H1 (cell line): ENCODE results near the gene SLC26A6.

Experiments used
- CBX8 ChIP-seq: fragments of 300-800, 300-1000 bp; sonication (generic); IDR thresholded peaks from 2 replicates; pipeline ENCODE4 v1.7.1; 2016; ENCODE audit warnings: low read depth, low read length, borderline replicate concordance
- CREB1 ChIP-seq: IDR thresholded peaks from 2 replicates; pipeline ENCODE4 v1.6.1; 2012; ENCODE audit warnings: inconsistent platforms
- CTCF ChIP-seq, 3 experiments: IDR thresholded peaks; 1 replicate in 2 of 3; 2 replicates in 1 of 3; pipeline versions ENCODE4 v1.5.1 to v1.6.1; 2011; ENCODE audit warnings: low read length in 3 of 3, mild to moderate bottlenecking in 3 of 3, inconsistent platforms in 2 of 3, low read depth in 1 of 3, moderate library complexity in 1 of 3; ENCODE audit not compliant: insufficient read depth in 1 of 3; ENCODE audit errors: control extremely low read depth in 1 of 3
- EP300 ChIP-seq, 2 experiments: IDR thresholded peaks; 1 replicate in 1 of 2; 2 replicates in 1 of 2; pipeline ENCODE4 v1.6.1; 2011 to 2012; ENCODE audit warnings: low read depth in 2 of 2, low read length in 2 of 2, mild to moderate bottlenecking in 2 of 2, borderline replicate concordance in 1 of 2, inconsistent platforms in 1 of 2, moderate library complexity in 1 of 2
- GABPA ChIP-seq: IDR thresholded peaks from 2 replicates; pipeline ENCODE4 v1.6.1; 2011; ENCODE audit warnings: mild to moderate bottlenecking, low read length, moderate library complexity, borderline replicate concordance; ENCODE audit not compliant: insufficient read depth
- POLR2A ChIP-seq, 2 experiments: IDR thresholded peaks; 1 replicate in 1 of 2; 2 replicates in 1 of 2; pipeline ENCODE4 v1.6.1; 2011; ENCODE audit warnings: low read depth in 2 of 2, low read length in 2 of 2, mild to moderate bottlenecking in 2 of 2; ENCODE audit errors: control extremely low read depth in 1 of 2
- POLR2AphosphoS5 ChIP-seq: IDR thresholded peaks from 2 replicates; pipeline ENCODE4 v1.6.1; 2011; ENCODE audit warnings: low read depth, low read length
- RAD21 ChIP-seq, 2 experiments: IDR thresholded peaks in 1 of 2; conservative IDR thresholded peaks in 1 of 2; 2 replicates each; pipeline ENCODE4 v1.6.1; 2011; ENCODE audit warnings: low read depth in 2 of 2, low read length in 2 of 2, improper control_type of control experiment in 1 of 2, inconsistent platforms in 1 of 2, mild to moderate bottlenecking in 1 of 2, moderate library complexity in 1 of 2
- TAF7 ChIP-seq: optimal IDR thresholded peaks from 2 replicates; pipeline ENCODE3; 2011; ENCODE audit warnings: low read depth, mild to moderate bottlenecking, inconsistent platforms, low read length, moderate library complexity, borderline replicate concordance

DNA sequence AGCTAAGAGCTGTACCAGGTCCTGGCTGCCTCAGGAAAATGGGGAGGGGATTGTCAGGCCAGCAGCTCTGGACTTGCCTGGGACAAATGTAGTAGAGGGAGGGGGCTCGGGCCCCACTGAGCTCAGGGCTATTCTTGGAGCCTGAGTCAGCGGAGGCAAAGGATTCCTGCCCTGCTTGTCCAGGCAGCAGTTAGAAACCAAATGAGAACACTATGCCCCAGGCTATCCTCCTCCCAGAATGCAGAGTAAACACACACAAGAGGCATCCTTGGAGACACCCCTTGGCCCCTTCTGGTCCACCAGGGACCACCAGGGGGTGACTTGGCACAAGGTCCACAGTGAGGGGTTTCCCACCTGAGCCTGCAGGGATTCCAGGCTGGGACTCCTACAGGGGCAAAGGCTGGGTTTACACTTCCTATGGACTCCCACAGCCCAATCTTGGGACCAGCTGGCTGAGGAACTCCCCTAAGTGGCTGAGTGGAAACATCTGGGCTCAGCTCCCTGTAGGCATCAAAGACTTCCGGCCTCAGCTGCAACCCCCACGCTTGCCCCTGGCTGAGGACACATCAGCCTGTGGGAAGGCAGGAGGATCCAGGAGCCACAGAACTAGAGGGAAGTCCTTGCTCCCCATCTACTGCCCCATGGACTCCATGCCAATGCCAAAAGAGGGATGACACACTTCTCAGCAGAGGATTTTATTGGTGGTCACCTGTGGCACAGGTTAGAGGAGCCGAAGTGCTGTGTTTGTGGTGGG, 36.8 kb downstream of the SLC26A6 start:
- no peak for TF ChIP-seq CBX8
- TF ChIP-seq POLR2AphosphoS5 = no peak
- no peak for TF ChIP-seq EP300 (IDR thresholded peaks at IDR 0.05; ENCODE audit: borderline replicate concordance in 1 of 2, low read depth in 2 of 2, low read length in 2 of 2)
- no peak for TF ChIP-seq CREB1
- TF ChIP-seq TAF7 = no peak
- TF ChIP-seq POLR2A (IDR thresholded peaks at IDR 0.05; ENCODE audit: control extremely low read depth in 1 of 2, low read depth in 2 of 2, low read length in 2 of 2) = no peak
- no peak for TF ChIP-seq CTCF (IDR thresholded peaks at IDR 0.05; ENCODE audit: control extremely low read depth in 1 of 3, insufficient read depth in 1 of 3, low read depth in 1 of 3, low read length in 3 of 3)
- TF ChIP-seq GABPA = no peak
- no peak for TF ChIP-seq RAD21 (IDR thresholded peaks at IDR 0.05 in 1 of 2, conservative IDR thresholded peaks at IDR 0.05 in 1 of 2; ENCODE audit: low read depth in 2 of 2, low read length in 2 of 2)
